H9 (cell line): ENCODE measurements around the gene PCCA. TPM values are rescaled to one million over a fixed set of nuclear protein-coding genes. Genes with fewer than 3 reads are reported as not detected.

Experiments
- DNase-seq: peaks from one replicate; pipeline ENCODE4 v3.0.0-alpha.2; 2017
- H2AFZ ChIP-seq: one replicate; pipeline ENCODE4 v1.6.1; 2013; ENCODE audit warnings: mild to moderate bottlenecking, low read length, control low read depth, moderate library complexity
- H2AK5ac ChIP-seq: 2 replicates; pipeline ENCODE4 v1.6.1; 2013; ENCODE audit warnings: low read length, control low read depth, mixed read lengths; ENCODE audit not compliant: insufficient read length
- H2BK120ac ChIP-seq: one replicate; pipeline ENCODE4 v1.6.1; 2013; ENCODE audit warnings: low read depth, mild to moderate bottlenecking, low read length, control low read depth, inconsistent platforms; ENCODE audit not compliant: poor library complexity, severe bottlenecking
- H2BK12ac ChIP-seq: 2 replicates; pipeline ENCODE4 v1.6.1; 2013; ENCODE audit warnings: low read length, control low read depth, mixed read lengths, low read depth; ENCODE audit not compliant: insufficient read length
- H2BK15ac ChIP-seq: 2 replicates; pipeline ENCODE4 v1.6.1; 2013; ENCODE audit warnings: low read depth, low read length, control low read depth
- H2BK20ac ChIP-seq: one replicate; pipeline ENCODE4 v1.6.1; 2013; ENCODE audit warnings: low read depth, mild to moderate bottlenecking, low read length, control low read depth, inconsistent platforms; ENCODE audit not compliant: poor library complexity, severe bottlenecking
- H2BK5ac ChIP-seq: 2 replicates; pipeline ENCODE4 v1.6.1; 2013; ENCODE audit warnings: low read length, control low read depth, mixed read lengths; ENCODE audit not compliant: insufficient read length
- H3K14ac ChIP-seq: 2 replicates; pipeline ENCODE4 v1.6.1; 2013; ENCODE audit warnings: low read length, control low read depth; ENCODE audit not compliant: insufficient read depth
- H3K18ac ChIP-seq: 2 replicates; pipeline ENCODE4 v1.6.1; 2013; ENCODE audit warnings: low read depth, mild to moderate bottlenecking, mixed read lengths, low read length, control low read depth; ENCODE audit not compliant: insufficient read length
- H3K23ac ChIP-seq: 2 replicates; pipeline ENCODE4 v1.6.1; 2013; ENCODE audit warnings: low read length, control low read depth, mixed read lengths, low read depth; ENCODE audit not compliant: insufficient read length
- H3K23me2 ChIP-seq: 2 replicates; pipeline ENCODE4 v1.6.1; 2013; ENCODE audit warnings: low read depth, mild to moderate bottlenecking, mixed read lengths, low read length, control low read depth; ENCODE audit not compliant: insufficient read length, poor library complexity, severe bottlenecking
- H3K27ac ChIP-seq: 2 replicates; pipeline ENCODE4 v1.5.1; 2013; ENCODE audit warnings: low read length, control low read depth, mixed read lengths, low read depth; ENCODE audit not compliant: insufficient read length
- H3K27me3 ChIP-seq: 2 replicates; pipeline ENCODE4 v1.6.1; 2013; ENCODE audit warnings: low read length, control low read depth, inconsistent platforms; ENCODE audit not compliant: insufficient read depth
- H3K4ac ChIP-seq: 2 replicates; pipeline ENCODE4 v1.6.1; 2013; ENCODE audit warnings: low read depth, mild to moderate bottlenecking, control low read depth, inconsistent platforms, low read length, moderate library complexity
- H3K4me1 ChIP-seq: 2 replicates; pipeline ENCODE4 v1.6.1; 2013; ENCODE audit warnings: low read length, control low read depth, inconsistent platforms; ENCODE audit not compliant: insufficient read depth
- H3K4me2 ChIP-seq: 2 replicates; pipeline ENCODE4 v1.6.1; 2013; ENCODE audit warnings: low read length, control low read depth, mixed read lengths; ENCODE audit not compliant: insufficient read length, insufficient read depth
- H3K56ac ChIP-seq: 2 replicates; pipeline ENCODE4 v1.6.1; 2013; ENCODE audit warnings: low read depth, mild to moderate bottlenecking, mixed read lengths, low read length, control low read depth; ENCODE audit not compliant: insufficient read length
- H3K79me1 ChIP-seq: 2 replicates; pipeline ENCODE4 v1.6.1; 2013; ENCODE audit warnings: low read depth, mild to moderate bottlenecking, moderate library complexity, low read length, control low read depth, inconsistent platforms; ENCODE audit not compliant: insufficient read depth, poor library complexity, severe bottlenecking
- H3K79me2 ChIP-seq: 2 replicates; pipeline ENCODE4 v1.6.1; 2013; ENCODE audit warnings: low read length, control low read depth, inconsistent platforms; ENCODE audit not compliant: insufficient read depth
- H3K9ac ChIP-seq: 2 replicates; pipeline ENCODE4 v1.6.1; 2013; ENCODE audit warnings: low read length, control low read depth, mixed read lengths; ENCODE audit not compliant: insufficient read length; ENCODE audit errors: extremely low read depth
- H3K9me3 ChIP-seq: one replicate; pipeline ENCODE4 v1.6.1; 2013; ENCODE audit warnings: low read depth, low read length, inconsistent platforms; ENCODE audit not compliant: control insufficient read depth
- H3T11ph ChIP-seq: one replicate; pipeline ENCODE4 v1.6.1; 2013; ENCODE audit warnings: mild to moderate bottlenecking, low read length, control low read depth, inconsistent platforms
- H4K20me1 ChIP-seq: one replicate; pipeline ENCODE4 v1.6.1; 2013; ENCODE audit not compliant: control insufficient read depth, insufficient read length, insufficient read depth
- H4K5ac ChIP-seq: 2 replicates; pipeline ENCODE4 v1.6.1; 2013; ENCODE audit warnings: low read depth, mild to moderate bottlenecking, mixed read lengths, low read length, control low read depth; ENCODE audit not compliant: insufficient read length
- H4K8ac ChIP-seq: replicated peaks from 2 replicates; pipeline ENCODE4 v1.6.1; 2013; ENCODE audit warnings: low read length, control low read depth, mixed read lengths, low read depth; ENCODE audit not compliant: insufficient read length
- H4K91ac ChIP-seq: 2 replicates; pipeline ENCODE4 v1.6.1; 2013; ENCODE audit warnings: low read depth, mild to moderate bottlenecking, moderate library complexity, mixed read lengths, low read length, control low read depth; ENCODE audit not compliant: insufficient read length
- H3K27ac Mint-ChIP-seq, 3 experiments: 2 replicates in 2 of 3; 3 replicates in 1 of 3; pipeline ENCODE4 v1.8.0; 2020 to 2021; ENCODE audit warnings: mixed read lengths in 3 of 3, mild to moderate bottlenecking in 1 of 3, moderate library complexity in 1 of 3
- H3K27me3 Mint-ChIP-seq: 2 replicates; pipeline ENCODE4 v1.8.0; 2021; ENCODE audit warnings: low read depth, mild to moderate bottlenecking, moderate library complexity, mixed read lengths
- H3K36me3 Mint-ChIP-seq, 3 experiments: 2 replicates in 2 of 3; 3 replicates in 1 of 3; pipeline ENCODE4 v1.8.0; 2020 to 2021; ENCODE audit warnings: low read depth in 3 of 3, mixed read lengths in 3 of 3; ENCODE audit not compliant: insufficient read depth in 1 of 3
- H3K4me1 Mint-ChIP-seq, 2 experiments: 2 replicates each; pipeline ENCODE4 v1.8.0; 2020; ENCODE audit warnings: mixed read lengths in 2 of 2
- H3K4me3 Mint-ChIP-seq, 2 experiments: 2 replicates in 1 of 2; 3 replicates in 1 of 2; pipeline ENCODE4 v1.8.0; 2020 to 2021; ENCODE audit warnings: mild to moderate bottlenecking in 2 of 2, mixed read lengths in 2 of 2, moderate library complexity in 1 of 2
- H3K9me3 Mint-ChIP-seq, 2 experiments: 2 replicates in 1 of 2; 3 replicates in 1 of 2; pipeline ENCODE4 v1.8.0; 2020; ENCODE audit warnings: mild to moderate bottlenecking in 2 of 2, mixed read lengths in 2 of 2, moderate library complexity in 1 of 2
- WGBS: extraction: QIAGEN DNeasy Blood & Tissue Kit; methylation state at CpG from one replicate; pipeline ENCODE4 v1.1.7; 2013; ENCODE audit warnings: missing lambda C conversion rate, low lambda C conversion rate, mixed read lengths; ENCODE audit not compliant: insufficient read length; ENCODE audit errors: extremely low coverage; 5-methylcytosine and 5-hydroxymethylcytosine counted together
- total RNA-seq: library from RNA; stranded (reverse); gene quantifications from 2 replicates; pipeline ENCODE4 v1.2.1, GENCODE V29; 2021
- TF ChIP-seq, protein P1 (sequence below): fragments of 200-600 bp; sonication (generic); conservative IDR thresholded peaks from 3 replicates; pipeline ENCODE4 v1.8.0; 2021; ENCODE audit warnings: antibody characterized with exemption, mild to moderate bottlenecking

Gene PCCA
- total RNA-seq, 1 experiment from 2014 or later: 56.5 TPM

GRCh38 chr13:100357764-100358163 lies 268.9 kb downstream of the PCCA start:
- no peaks in the 10 kb centered on the region for H3K27me3 Mint-ChIP-seq
- no peak overlapping the region for H3K23ac ChIP-seq
- no peak overlapping the region for H2AFZ ChIP-seq
- H3K4me2 ChIP-seq: peak overlapping the region; percentile 22
- H4K20me1 ChIP-seq: no peaks in the 10 kb centered on the region
- H3K4me1 Mint-ChIP-seq: peaks cover 31 to 38% of the 10 kb centered on the region in 2 experiments
- no peaks in the 10 kb centered on the region for H3K9me3 ChIP-seq
- no peak overlapping the region for H2AK5ac ChIP-seq
- no peak overlapping the region for H2BK12ac ChIP-seq
- H3K4ac ChIP-seq: no peak overlapping the region
- no peak for DNase-seq
- no peak overlapping the region for H2BK120ac ChIP-seq
- H3K27ac Mint-ChIP-seq: peak overlapping the region in 2 of 3 experiments; percentile 36 to 85; a peak in 4 of 7 replicates
- no CpG with 5 or more reads among the region's 1 CpG for WGBS
- H3K23me2 ChIP-seq: no peaks in the 10 kb centered on the region
- no peak overlapping the region for H2BK20ac ChIP-seq
- H3K4me3 Mint-ChIP-seq: no peak overlapping the region
- no peak overlapping the region for H2BK15ac ChIP-seq
- H3K18ac ChIP-seq: no peak overlapping the region
- H3K27ac ChIP-seq: peak overlapping the region; percentile 25
- TF ChIP-seq, protein P1, sequence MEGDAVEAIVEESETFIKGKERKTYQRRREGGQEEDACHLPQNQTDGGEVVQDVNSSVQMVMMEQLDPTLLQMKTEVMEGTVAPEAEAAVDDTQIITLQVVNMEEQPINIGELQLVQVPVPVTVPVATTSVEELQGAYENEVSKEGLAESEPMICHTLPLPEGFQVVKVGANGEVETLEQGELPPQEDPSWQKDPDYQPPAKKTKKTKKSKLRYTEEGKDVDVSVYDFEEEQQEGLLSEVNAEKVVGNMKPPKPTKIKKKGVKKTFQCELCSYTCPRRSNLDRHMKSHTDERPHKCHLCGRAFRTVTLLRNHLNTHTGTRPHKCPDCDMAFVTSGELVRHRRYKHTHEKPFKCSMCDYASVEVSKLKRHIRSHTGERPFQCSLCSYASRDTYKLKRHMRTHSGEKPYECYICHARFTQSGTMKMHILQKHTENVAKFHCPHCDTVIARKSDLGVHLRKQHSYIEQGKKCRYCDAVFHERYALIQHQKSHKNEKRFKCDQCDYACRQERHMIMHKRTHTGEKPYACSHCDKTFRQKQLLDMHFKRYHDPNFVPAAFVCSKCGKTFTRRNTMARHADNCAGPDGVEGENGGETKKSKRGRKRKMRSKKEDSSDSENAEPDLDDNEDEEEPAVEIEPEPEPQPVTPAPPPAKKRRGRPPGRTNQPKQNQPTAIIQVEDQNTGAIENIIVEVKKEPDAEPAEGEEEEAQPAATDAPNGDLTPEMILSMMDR: no peak
- no peaks in the 10 kb centered on the region for H3K79me2 ChIP-seq
- H3K79me1 ChIP-seq: no peaks in the 10 kb centered on the region
- H3K36me3 Mint-ChIP-seq: peaks cover 2 to 7% (median 2%) of the 10 kb centered on the region in 3 experiments; a peak in 5 of 7 replicates
- no peak overlapping the region for H4K91ac ChIP-seq
- no peak overlapping the region for H4K5ac ChIP-seq
- H3K56ac ChIP-seq: no peak overlapping the region
- no peak overlapping the region for H3T11ph ChIP-seq
- no peaks in the 10 kb centered on the region for H3K9me3 Mint-ChIP-seq
- no peaks in the 10 kb centered on the region for H3K27me3 ChIP-seq
- H3K14ac ChIP-seq: no peak overlapping the region
- no peak overlapping the region for H2BK5ac ChIP-seq
- H3K9ac ChIP-seq: no peak overlapping the region
- H4K8ac ChIP-seq: no peak overlapping the region
- peaks cover 10% of the 10 kb centered on the region for H3K4me1 ChIP-seq
